Measurements from ENCODE around the gene ITGA1.
"Not testable (repeated sequence)": the region's sequence is repeated elsewhere in the genome, so short reads cannot be mapped to it uniquely, and the experiment has no call there.

The ITGA1 gene

GRCh38 chr5:52834320-52834719, 46.6 kb downstream of the ITGA1 start:
- no peak for DNase-seq

DNA sequence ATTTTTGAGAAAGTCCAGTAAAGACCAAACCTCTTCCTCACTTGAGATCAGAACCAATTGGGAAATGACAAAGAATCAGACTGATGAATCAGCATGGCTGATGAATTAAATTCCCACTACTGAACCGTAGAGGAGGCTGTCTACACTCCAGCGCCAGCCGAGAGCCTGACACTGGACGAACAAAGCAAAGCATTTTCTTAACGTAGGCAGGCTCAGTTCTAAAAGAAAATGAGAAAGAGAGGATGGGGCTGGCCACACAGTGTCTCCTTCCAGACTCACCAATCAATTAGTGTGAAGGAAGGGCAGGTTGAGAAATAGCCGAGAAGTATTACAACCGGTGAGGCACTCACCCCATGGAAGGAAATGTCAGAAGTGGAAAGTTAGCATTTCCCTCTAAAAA, 49.4 kb downstream of the ITGA1 start:
- DNase-seq: no peak

DNA sequence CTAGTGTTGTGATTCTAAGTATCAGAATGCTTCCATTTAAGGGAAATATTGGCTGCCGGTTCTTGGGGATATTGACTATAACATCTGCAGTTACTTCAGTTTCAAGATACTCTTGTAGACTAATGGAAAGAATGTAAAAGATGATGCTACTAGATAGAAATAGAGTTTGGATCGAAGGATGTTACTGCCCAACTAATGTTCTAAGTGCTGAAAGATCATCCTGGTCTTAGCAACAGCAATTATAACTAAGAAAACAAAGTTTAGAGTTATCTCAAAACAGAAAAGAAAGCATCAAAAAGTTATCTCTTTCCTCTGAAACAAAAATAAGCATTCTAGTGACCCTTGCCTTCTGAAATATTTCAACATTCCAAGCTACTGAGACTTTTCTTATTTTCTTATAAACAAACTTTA, 49.9 kb downstream of the ITGA1 start:
- no peak for DNase-seq

- DNase-seq: no peak
These were observed 50.8 kb downstream of the ITGA1 start for GRCh38 chr5:52838326-52839015.

- DNase-seq: no peak
These were observed 51.6 kb downstream of the ITGA1 start for GRCh38 chr5:52839285-52839684.

DNA sequence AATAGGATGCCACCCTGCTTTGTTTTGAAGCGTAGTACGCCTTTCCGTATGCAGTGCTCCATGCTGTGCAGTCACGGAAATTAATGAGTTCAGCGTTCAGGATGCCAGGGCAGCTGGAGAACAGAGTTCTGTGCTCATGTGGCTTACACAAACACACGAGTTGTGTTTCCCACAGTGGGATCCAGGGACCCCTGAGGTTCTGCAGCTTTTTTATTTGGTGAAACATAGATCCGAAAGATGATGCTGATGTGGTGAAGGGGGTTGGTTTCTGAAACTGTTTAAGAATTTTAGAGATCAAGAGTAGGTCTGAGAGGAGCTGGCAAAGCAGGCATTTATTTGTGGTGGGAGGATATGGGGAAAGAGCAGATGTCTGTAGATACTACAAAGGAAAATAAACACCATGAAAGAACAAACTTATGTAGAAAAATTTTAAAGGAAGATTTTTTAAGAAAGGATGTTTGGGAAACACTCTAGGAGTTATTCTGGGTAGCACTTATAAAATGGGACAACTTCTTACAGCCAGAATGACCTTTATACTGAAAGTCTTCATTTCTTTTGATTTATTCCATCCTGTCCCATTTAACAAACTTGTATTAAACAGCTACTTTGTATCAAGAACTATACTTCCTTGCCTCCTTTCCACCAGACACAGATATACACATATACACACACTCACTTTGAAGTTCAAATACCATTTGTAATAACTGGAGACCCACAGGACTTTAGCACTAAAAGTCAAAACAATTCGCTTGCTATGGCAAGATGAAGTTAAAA, 52.7 kb downstream of the ITGA1 start:
- DNase-seq: no peak

- DNase-seq: no peak
These were observed 53.4 kb downstream of the ITGA1 start for GRCh38 chr5:52841114-52841513.

DNA sequence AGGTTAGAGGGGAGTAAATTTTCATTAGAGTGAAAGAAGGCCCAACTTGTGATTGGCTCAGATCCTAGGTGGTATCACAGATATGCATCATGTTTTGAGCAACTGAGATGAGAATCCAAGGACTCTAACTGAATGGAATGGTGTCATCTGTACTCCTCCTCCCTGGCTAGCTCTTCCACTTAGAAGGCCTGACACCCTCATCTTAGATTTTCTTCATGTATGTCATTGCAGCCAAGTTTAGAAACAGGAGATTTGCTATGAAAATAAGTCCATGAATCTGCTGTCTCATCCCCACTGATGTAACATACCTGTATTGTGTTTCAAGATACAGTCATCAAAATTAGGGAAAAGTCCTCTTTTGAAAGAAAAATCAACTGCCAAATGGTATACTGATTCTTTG, 54.4 kb downstream of the ITGA1 start:
- no peak for DNase-seq

DNA sequence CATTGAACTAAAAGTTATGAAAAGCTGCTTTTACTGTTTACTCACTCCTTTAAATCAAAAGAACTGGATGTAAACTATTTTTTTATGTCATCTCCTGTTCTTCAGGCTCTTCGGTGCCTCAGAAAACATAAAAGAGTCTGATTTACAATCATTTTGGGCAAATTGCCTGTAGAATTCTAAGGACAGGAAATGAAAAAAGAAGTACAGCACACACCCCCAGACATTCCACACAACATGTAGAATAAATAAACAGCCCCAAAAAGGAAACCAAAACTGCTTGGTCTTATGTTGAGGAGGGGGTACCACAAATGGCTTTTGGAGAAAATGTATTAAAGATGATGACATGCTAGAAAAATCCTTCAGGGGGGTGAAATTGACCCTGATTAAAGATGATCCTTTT, 57.2 kb downstream of the ITGA1 start:
- no peak for DNase-seq

DNA sequence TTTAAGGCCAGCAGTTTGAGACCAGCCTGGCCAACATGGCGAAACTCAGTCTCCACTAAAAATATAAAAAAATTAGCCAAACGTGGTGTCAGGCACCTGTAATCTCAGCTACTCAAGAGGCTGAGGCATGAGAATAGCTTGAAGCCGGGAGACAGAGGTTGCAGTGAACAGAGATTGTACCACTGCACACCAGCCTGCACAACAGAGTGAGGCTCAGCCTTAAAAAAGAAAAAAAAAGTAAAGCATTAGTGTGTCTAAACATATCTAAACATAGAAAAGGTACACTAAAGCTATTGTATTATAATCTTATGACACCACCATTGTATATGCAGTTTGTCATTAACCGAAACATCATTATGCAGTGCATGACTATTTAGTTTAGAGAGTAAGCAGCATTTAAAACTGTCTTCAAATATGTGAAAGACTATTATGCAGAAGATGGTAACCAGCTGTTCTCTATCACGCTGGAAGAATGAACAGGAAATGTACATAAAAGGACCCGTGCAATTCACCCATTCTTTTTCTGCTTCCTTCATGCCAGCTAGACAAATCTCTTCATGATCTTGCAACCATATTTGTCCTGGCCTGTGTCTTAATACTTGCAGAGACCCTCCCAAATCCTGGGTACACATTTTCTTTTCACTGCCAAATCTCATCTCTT, 58.6 kb downstream of the ITGA1 start:
- no peak for DNase-seq

- not testable (repeated sequence) for DNase-seq
These were observed 61.0 kb downstream of the ITGA1 start for GRCh38 chr5:52848688-52849087.

GRCh38 chr5:52849544-52849943, 61.8 kb downstream of the ITGA1 start:
- DNase-seq: no peak

GRCh38 chr5:52853650-52854049, 65.9 kb downstream of the ITGA1 start:
- DNase-seq: no peak

DNA sequence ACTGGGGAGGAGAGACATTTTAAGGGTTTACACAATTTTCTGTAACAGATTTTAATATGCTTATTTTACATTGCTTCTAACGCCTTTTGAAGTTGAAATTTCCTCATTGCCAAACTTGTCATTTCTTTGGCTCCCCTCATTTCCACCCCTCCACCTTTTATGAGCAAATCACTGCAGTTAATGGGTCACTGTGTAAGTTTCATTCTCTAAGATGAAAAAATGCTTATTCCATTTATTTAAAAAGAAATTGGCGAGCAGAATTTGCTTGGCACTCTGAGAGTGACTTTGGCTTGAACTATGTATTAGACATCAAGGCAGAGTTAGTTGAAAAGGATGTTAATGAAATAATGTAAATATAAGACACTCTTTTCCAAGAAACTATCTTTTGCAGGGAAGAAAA, 66.6 kb downstream of the ITGA1 start:
- DNase-seq: no peak

DNA sequence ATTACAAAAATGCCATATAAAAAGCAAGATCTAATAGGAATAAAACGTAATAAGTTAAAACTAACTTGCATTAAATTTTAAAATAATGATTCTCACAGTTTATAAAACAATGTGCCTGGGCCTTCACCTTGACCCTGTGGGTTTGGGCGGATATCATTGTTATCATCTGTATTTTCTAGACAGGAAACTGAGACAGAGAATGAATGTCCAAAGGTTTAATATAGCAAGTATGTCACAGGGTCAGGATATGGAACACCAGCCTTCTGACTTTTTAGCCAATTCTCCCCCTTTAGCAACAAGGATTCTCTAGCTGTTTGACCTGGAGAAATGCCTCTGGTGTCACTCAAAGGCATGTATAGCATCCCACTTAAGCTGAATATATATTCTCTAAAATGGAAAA, 67.2 kb downstream of the ITGA1 start:
- no peak for DNase-seq

DNA sequence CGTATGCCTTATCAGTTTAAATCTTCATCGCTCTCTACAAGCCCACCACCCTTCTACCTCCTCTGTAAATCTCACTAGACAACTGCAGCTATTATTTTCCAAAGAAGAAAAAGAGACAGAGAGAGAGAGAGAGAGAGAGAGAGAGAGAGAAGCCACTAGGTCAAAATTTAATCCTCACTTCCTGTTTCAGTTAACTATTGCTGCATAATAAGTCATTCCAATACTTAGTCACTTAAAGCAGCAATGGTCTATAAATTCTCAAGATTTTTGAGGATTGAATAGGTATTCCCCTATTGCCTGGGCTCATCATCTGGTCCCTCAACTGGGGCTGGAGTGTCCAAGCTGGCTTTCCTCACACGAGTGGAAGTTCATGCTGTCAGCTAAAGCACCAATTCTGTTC, 68.8 kb downstream of the ITGA1 start:
- DNase-seq: no peak

DNA sequence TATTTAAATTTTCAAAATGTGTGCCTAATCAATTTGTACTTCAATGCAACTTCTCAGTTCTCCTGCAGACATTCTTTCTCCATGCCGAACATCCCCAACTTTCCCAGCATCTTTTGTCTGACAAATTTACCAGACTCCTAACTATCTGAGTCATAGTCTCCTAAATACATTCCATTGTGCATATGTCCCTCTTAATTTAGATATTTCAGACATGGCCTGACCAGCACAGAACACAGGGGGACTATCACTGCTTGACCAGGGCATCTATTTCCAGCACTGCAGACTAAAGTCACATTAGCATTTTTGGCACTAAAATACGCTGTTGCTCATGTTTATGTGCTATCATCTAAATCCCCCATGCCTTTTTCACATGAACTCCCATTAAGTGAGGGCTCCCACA, 71.9 kb downstream of the ITGA1 start:
- no peak for DNase-seq

DNA sequence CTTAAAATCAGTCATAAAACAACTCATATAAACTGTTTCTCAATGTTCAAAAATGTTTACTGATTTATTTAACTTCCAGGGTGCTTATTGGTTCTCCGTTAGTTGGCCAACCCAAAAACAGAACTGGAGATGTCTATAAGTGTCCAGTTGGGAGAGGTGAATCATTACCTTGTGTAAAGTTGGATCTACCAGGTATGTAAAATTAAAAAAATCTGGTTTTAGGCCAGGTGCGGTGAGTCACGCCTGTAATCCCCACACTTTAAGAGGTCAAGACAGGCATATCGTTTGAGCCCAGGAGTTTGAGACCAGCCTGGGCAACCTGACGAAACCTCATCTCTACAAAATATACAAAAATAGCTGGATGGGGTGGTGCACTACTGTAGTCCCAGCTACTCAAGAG, 73.7 kb downstream of the ITGA1 start:
- no peak for DNase-seq

- no peak for DNase-seq
These were observed 76.1 kb downstream of the ITGA1 start for GRCh38 chr5:52863715-52864290.

GRCh38 chr5:52864371-52864770, 76.7 kb downstream of the ITGA1 start:
- DNase-seq: no peak

- DNase-seq: no peak
These were observed 77.2 kb downstream of the ITGA1 start for GRCh38 chr5:52864884-52865283.

DNA sequence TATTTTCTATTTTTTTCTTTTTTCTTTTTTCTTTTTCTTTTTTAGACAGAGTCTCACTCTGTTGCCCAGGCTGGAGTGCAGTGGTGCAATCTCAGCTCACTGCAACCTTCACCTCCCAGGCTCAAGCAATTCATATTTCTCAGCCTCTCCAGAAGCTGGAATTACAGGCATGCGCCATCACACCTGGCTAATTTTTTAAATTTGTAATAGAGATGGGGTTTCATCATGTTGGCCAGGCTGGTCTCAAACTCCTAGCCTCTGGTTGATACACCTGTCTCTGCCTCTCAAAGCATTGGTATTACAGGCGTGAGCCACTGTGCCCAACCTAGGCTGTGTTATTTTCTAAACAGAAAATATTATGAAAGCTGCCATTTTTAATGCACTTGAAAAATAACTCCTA, 78.3 kb downstream of the ITGA1 start:
- not testable (repeated sequence) for DNase-seq

DNA sequence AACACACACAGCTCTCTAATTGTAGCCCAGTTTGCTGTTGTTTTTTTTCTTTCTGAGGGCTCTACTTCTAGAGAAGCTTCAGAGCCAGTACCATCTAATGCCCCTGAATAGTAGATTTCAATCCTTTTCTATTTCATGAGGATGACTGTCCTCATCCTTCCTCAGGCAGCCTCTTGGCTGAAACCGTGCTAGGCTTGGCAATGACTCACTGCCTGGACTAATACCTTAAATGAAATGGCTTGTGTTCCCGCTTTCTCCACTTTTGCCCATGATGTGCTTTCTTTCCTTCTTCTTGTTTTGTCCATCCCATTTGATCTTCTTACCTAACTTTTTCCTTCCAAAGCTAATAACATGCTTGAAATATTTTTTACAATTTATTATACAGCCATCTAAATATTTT, 80.1 kb downstream of the ITGA1 start:
- no peak for DNase-seq

DNA sequence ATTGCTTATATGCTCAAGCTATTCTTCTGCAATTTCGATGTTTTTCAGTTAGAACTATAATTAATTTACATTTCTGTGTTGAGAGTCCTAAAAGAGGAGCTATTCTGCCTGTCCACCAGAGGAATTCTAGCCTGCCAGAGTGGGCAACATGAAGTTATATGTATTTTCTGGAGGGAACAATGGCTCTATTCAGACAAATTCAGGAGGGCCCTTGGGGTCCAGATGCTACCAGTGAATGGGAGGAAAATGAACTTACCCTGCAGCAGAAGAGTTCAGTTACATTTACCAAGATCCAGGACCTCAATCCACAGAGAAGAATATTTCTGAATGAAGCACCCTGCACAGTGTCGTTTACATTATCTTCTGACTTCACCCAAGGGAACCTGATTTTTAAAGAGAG, 80.7 kb downstream of the ITGA1 start:
- DNase-seq: no peak

Data from NCI-H446 (cell line).